NCI-H345 treated with DMSO at 0.1 percent for 48 hours (cell line): ENCODE data around the gene SERPINA9.
"Not testable (repeated sequence)": the region's sequence is repeated elsewhere in the genome, so short reads cannot be mapped to it uniquely, and the experiment has no call there.

Experiments used
- DNase-seq: peaks from one replicate; lab custom pipeline; 2025; ENCODE audit not compliant: unreplicated experiment; lab: John Stamatoyannopoulos, UW

The SERPINA9 gene

DNA sequence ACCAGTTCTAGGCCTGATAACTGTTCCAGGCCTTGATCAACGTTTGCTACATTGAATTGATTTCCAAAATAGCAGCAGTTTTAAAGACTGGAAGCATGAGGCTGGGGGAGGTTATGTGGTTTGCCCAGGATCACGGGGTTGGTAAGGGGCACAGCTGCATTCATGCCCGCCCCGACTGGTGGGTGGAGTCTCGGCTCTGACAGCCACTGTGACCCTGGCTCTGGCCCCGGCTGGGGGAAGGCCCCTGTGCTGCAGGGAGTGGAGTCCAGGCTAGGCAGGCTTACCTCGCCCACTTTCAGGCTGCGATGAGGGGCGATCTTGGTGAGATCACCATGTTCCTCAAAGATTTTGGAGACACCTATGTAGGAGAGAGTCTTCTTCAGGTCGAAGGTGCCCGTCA lies 13.3 kb upstream of the SERPINA9 start:
- no peak for DNase-seq

DNA sequence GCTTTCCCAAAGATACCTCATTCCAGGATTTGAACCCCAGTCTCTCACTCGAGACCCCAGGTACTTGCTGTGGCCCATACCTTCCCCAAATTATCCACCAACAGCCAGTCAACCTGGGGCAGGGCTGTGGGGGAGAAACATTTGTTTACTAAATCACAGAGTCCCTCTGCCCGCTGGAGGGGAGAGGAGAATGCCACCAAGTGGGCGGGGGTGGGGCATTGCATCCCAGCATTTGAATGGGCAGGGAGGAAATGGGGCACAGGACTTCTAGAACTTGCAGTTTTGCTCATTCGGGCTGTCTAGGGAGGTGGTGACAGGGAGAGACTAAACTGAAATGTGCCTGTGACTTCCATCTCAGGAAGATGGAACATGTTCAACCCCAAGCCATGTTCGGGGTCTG lies 10.9 kb upstream of the SERPINA9 start:
- DNase-seq: peak; percentile 14

GRCh38 chr14:94485944-94486841 lies 10.2 kb upstream of the SERPINA9 start:
- DNase-seq: peak; percentile 72

GRCh38 chr14:94484481-94484880 lies 8.5 kb upstream of the SERPINA9 start:
- no peak for DNase-seq

DNA sequence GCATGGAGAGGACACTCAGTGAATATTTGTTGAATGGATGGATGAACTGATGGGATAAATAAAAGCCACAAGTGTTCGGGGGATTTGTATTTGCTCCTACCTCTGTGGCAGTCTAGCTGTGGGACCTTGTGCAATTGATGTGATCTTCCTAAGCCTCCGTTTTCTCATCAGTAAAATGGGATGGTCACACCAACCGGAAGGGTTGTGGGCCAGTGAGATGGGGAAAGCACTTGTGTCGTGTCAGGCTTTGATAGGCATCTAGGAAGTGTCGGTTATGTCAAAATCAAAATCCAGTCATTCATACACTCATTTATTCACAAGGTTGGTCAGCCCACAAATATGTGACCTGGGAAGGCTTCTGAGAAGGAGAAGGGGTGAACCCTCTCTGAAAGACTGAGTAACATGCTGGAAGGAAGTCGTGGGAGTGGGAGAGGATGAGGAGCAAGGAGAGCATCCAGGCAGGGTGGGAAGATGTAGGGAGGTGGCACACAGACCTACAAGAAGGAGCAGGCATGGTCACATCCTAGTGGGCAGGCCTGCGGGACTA lies 7.8 kb upstream of the SERPINA9 start:
- DNase-seq: no peak

GRCh38 chr14:94483071-94483451 lies 7.1 kb upstream of the SERPINA9 start:
- no peak for DNase-seq

GRCh38 chr14:94482132-94483070 lies 6.4 kb upstream of the SERPINA9 start:
- not testable (repeated sequence) for DNase-seq

GRCh38 chr14:94481468-94482131 lies 5.6 kb upstream of the SERPINA9 start:
- no peak for DNase-seq

DNA sequence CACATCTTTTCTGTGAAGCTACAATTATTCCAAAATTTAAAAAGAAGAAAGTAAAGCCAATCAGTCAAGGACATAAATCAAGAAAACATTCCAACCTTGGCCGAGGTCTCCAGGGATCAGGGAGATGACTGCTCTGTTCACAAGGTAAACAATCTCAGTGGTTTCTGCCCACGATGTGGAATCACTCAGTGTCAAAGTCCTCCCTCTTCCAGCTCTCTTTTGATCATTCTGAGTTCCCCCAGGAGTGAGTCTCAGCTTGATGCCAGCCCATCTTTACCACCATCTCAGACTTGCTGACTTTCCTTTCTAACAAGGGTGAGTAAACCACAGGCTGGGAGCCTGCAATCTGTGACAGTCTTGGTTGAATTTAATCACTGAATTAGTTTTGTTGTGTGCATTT lies 4.8 kb upstream of the SERPINA9 start:
- no peak for DNase-seq

DNA sequence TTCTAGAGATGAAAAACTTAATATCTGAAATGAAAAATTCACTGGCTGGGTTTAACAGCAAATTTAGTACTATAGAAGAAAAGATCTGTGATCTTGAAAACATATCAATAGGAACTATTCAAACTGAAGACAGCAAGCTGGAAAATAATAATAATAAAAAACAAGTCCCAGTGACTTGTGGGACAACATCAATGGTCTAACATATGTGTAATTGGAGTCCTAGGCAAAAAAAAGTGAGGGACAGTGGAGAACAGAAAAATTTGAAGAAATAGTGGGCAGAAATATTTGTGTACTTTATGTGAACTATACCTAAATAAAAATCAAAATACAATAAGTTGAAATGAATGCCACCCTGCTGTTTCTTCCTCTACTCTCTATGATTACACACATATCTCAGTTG lies 2.4 kb upstream of the SERPINA9 start:
- no peak for DNase-seq

DNA sequence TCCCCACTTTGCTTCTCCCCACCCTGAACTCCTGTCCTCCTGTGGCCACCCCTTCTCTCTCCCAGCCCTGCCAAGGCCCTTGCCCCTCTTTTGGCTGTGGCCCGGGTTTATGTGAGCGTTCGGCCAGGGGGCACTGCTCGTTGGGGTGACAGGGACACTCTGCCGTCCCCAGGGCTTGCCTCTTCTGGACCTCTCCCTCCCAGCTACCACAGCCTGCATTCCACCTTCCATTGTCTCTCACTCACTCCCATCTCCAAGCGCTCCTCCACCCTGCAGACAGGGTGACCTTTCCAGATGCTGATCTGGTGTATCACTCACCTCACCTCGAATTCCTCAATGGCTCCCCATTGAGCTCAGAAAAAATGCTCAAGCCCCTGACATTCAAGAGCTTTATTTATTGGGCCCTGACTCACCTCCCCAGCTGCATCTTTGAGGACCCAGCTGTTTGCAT lies 1.4 kb downstream of the SERPINA9 start:
- no peak for DNase-seq

- no peak for DNase-seq
Measured at GRCh38 chr14:94473666-94474410, 2.2 kb downstream of the SERPINA9 start.

GRCh38 chr14:94472842-94473241 lies 3.2 kb downstream of the SERPINA9 start:
- no peak for DNase-seq

GRCh38 chr14:94471045-94471444 lies 5.0 kb downstream of the SERPINA9 start:
- DNase-seq: no peak

GRCh38 chr14:94470311-94470710 lies 5.7 kb downstream of the SERPINA9 start:
- no peak for DNase-seq

- no peak for DNase-seq
Measured at GRCh38 chr14:94469261-94469660, 6.7 kb downstream of the SERPINA9 start.

GRCh38 chr14:94467728-94468520 lies 8.1 kb downstream of the SERPINA9 start:
- no peak for DNase-seq

DNA sequence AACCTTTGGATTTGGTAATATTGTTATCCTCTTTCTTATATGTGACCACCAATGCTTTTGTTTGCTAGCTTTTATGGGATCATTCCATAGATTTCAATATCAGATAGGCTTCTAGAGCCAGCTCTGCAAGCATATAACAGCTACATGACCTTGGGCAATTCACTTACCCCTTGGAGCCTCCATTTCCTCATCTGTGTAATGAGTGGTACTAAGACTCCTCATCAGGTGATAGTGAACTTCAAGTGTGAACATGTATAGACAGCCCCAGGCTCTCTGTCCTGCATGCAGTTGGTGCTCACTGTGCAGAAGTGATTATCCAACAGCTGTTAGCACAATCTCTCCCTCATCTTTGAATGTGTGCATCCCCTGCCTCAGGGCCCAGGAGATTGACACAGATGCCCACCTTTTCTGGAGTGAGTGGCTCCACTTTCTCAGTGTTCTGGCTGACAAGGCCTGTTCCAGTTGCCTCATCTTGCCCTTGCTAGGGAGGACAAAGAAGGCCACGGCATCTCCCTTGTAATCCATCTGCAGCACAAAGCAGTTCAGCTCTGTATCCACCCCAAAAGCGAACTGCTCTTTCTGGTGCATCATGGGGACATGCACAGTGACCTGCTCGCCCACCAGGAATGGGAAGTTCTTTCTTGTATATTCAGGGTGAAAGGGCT lies 9.2 kb downstream of the SERPINA9 start:
- no peak for DNase-seq

- DNase-seq: no peak
Measured at GRCh38 chr14:94465042-94465441, 11.0 kb downstream of the SERPINA9 start.
